Fibroblast of lung (primary cell): ENCODE results near the gene CDC5L.

Source experiments
- CTCF ChIP-seq, 2 donors: IDR thresholded peaks in 1 of 2; conservative IDR thresholded peaks in 1 of 2; 1 replicate in 1 of 2; 2 replicates in 1 of 2; pipeline ENCODE4 v1.5.1; 2011 to 2012; ENCODE audit warnings: low read length in 2 of 2, control low read depth in 1 of 2, inconsistent platforms in 1 of 2, low read depth in 1 of 2, mild to moderate bottlenecking in 1 of 2
- EZH2 ChIP-seq: IDR thresholded peaks from 2 replicates; pipeline ENCODE4 v1.5.1; 2012; ENCODE audit warnings: low read length, control low read depth, mild to moderate bottlenecking; ENCODE audit errors: missing control alignments

- TF ChIP-seq EZH2 (no peak), CTCF (conservative IDR thresholded peaks at IDR 0.05 in 1 of 2, IDR thresholded peaks at IDR 0.05 in 1 of 2; ENCODE audit: low read depth in 1 of 2, low read length in 2 of 2) (no peak)
These were observed 54.7 kb downstream of the CDC5L start for GRCh38 chr6:44442236-44442635.
